HG02943 (cell line): ENCODE measurements around the gene PPL.
"Not testable (repeated sequence)": the region's sequence is repeated elsewhere in the genome, so short reads cannot be mapped to it uniquely, and the experiment has no call there.

ENCODE experiments used
- ATAC-seq: cut with Tn5 transposase; IDR thresholded peaks from one replicate; pipeline ENCODE4 v1.9.1; 2021; ENCODE audit warnings: mild to moderate bottlenecking, low read depth, moderate library complexity; ENCODE audit not compliant: unreplicated experiment

The PPL gene

GRCh38 chr16:4935241-4935855, 1.6 kb downstream of the PPL start:
- no peak for ATAC-seq

DNA sequence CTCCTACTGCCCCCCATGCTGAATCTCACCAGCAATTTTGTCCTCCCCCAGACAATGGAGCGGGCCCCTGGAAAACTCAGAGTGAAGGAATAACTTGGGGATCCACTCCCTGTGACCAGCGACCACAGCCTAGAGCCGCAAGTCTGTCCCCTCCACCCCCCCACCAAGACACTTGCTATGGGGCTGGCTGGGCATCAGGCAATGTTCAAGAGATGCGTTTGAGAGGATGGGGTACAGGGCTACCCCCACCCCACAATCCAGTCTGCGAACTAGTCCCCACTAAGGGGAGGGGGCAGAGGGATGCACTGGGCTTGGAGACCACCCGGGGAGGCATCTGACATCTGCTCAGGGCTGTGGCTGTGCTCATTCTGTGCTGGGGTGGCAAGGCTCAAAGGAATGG, 2.4 kb downstream of the PPL start:
- no peak for ATAC-seq

DNA sequence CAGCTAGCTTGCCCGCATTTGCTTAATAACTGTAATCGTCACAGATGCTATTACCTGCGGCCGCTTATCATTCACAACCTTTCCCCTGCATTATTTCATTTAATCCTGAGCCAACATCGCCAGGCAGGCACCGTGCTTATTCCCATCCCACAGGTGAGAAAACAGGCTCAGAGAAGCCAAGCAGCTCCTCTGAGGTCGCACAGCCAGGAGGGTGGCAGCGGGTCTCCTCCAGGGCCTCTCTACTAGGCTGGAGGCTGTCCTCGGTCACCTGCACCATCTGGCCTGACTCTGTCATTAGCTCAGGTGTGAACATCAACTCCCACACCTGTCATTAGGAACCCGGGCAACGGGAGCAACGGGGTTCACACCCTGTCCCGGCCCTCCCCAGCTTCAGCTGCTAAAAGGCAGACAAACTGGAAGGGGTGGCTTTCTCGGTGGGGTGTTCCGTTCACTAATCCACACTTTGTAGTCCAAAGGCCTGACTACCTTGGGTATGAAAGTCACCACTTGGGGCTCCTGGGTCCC, 3.0 kb downstream of the PPL start:
- no peak for ATAC-seq

GRCh38 chr16:4933433-4933832, 3.5 kb downstream of the PPL start:
- ATAC-seq = no peak

GRCh38 chr16:4931381-4931780, 5.6 kb downstream of the PPL start:
- ATAC-seq = no peak

DNA sequence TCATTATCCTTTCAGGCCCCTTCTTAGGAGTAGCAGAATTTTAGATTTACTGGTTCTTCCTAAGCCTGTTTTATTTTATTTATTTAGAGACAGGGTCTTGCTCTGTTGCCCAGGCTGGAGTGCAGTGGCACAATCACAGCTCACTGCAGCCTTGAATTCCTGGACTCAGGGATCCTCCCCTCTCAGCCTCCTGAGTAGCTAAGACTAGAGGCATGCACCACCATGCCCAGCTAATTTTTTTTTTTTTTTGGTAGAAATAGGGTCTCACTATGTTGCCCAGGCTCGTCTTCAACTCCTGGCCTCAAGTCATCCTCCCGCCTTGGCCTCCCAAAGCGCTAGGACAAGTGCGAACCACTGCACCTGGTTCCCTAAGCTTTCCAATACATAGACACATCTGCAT, 7.3 kb downstream of the PPL start:
- ATAC-seq = not testable (repeated sequence)

DNA sequence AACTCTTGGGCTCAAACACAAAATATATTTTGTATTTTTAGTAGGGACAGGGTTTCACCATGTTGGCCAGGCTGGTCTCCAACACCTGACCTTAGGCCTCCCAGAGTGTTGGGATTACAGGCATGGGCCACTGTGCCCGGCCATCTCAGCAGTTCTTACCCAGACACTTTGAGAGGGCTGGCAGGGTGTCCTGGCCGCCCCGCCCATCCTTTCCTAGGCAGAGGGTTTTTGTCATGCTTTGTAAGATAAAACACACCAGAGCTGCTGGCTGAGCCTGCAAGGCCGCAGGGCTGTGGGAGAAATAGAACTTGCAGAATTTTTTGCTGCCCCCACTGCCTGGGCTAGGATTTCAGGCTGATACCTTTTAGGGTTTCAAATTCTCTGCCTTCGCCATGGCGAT, 8.7 kb downstream of the PPL start:
- no peak for ATAC-seq

GRCh38 chr16:4927661-4928060, 9.3 kb downstream of the PPL start:
- no peak for ATAC-seq

DNA sequence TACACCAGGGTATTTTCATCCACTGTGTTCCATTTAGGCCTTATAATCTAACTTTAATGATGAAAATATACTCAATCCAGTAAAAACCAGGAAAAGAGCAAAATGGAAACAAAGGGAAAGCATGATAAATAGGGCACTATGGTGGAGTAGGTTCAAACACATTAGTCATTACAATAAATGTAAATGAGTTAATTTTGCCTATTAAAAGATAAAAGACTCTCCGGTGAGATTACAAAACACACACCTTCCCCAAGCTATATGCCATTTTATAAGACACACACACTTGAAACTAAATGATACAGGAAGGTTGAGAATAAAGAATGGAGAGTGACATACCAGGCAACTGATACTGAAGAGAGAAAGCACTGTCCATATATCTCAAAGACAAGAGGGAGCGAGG, 10.0 kb downstream of the PPL start:
- ATAC-seq = no peak

GRCh38 chr16:4925791-4926190, 11.2 kb downstream of the PPL start:
- no peak for ATAC-seq

- no peak for ATAC-seq
These were observed 11.7 kb downstream of the PPL start for GRCh38 chr16:4925293-4925607.

- ATAC-seq = no peak
These were observed 12.2 kb downstream of the PPL start for GRCh38 chr16:4924593-4925292.

- no peak for ATAC-seq
These were observed 13.1 kb downstream of the PPL start for GRCh38 chr16:4923853-4924252.

GRCh38 chr16:4922721-4923342, 14.1 kb downstream of the PPL start:
- ATAC-seq = no peak

- no peak for ATAC-seq
These were observed 16.1 kb downstream of the PPL start for GRCh38 chr16:4920826-4921225.

DNA sequence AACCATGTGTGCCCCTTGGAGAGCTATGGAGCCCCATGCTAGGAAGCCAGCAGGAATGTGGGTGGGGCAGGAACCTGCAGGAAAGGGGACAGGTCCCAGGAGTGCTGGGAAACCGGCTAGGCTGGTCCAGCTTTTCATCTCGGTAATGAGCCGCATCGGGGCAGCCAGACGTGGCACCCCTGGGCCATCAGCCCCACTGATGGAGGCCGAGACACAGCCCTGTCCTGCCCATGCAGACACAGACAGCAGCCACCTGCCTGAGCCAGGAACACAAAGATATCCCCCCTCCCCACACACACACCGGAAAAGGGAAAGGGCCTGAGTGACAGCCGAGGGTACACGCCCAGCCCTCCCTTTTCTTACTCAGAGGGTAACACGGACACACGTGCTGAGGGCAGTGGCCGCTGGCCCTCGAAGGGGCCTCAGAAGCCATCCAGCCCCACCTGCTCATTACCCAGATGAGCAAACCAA, 18.1 kb downstream of the PPL start:
- ATAC-seq = no peak

DNA sequence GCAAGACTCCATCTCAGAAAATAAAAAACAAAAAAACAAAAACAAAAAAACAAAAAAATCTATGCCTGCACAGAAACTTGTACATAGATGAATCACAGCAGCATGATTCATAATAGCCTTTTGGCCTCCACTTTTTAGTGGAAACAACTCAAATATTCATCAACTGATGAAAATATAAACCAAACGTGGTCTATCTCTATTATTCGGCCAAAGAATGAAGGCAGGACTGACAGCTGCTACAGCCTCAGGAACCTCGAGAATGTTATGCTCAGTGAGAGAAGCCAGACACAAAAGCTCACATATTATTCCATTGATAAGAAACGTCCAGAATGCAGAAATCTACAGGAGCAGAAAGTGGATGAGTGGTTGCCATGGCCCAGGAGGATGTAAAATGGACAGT, 19.8 kb downstream of the PPL start:
- no peak for ATAC-seq

GRCh38 chr16:4915226-4915761, 21.7 kb downstream of the PPL start:
- no peak for ATAC-seq

DNA sequence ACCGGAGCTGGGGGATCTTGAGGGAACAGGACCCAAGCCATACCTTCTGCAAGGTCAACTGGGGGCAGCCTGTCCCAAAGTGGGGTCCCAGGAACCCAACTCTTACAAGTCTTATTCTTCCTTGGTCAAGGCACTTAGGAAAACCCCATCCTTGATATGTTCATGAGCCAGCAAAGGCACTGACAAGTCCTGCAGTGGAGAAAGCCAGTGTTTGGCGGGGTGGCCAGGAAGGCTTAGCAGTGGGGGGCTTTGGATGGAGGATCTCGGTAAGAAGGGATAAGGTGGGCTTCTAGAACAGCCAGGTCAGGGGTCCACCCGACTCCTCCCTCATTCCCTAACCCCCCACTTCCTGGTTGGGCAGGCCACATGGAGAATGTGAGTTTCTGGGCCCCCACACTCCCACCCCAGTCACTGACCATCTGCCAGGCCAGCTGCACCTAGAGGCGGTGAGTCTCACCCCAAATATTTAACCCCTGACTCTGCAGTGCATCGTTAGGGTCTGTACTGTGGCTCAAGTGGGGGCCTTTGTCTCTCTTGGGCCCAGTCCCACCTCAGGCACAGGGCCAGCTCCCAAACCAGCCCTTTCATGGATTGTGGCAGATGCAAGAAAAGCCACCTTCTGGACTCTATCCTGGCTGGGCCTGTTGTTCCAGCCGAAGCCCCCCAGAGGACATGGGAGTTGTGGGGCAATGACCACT, 22.3 kb downstream of the PPL start:
- no peak for ATAC-seq

GRCh38 chr16:4913774-4914525, 23.0 kb downstream of the PPL start:
- ATAC-seq = no peak
